MCF 10A (cell line): Measurements from ENCODE around the gene GMCL1. TPM values are rescaled to one million over a fixed set of nuclear protein-coding genes. Genes with fewer than 3 reads are reported as not detected.

ENCODE experiments used
- BruUV-seq: library from RNA; stranded (reverse); fragments of 400-500 nt; replicated peaks from 2 replicates; lab custom pipeline; 2021; lab: Mats Ljungman, UMichigan
- CTCF ChIA-PET: fragments of 300-600 bp; sonication (Branson Sonifier 250); formaldehyde crosslinking; extraction: SDS; loops from one replicate; lab custom pipeline; 2021; ENCODE audit warnings: antibody characterized with exemption, inconsistent platforms; lab: Yijun Ruan, JAX
- POLR2A ChIA-PET: fragments of 300-600, 350-650 bp; sonication (Branson Sonifier 250); formaldehyde crosslinking; extraction: SDS; loops from one replicate; lab custom pipeline; 2020; ENCODE audit warnings: antibody characterized with exemption, inconsistent platforms; lab: Yijun Ruan, JAX
- DNase-seq: peaks from one replicate; pipeline ENCODE4 v3.0.0-alpha.2; 2018; ENCODE audit not compliant: unreplicated experiment
- H3K27ac Mint-ChIP-seq: one replicate; pipeline ENCODE4 v1.8.0; 2022; ENCODE audit warnings: mild to moderate bottlenecking, low read depth, mixed read lengths; ENCODE audit not compliant: unreplicated experiment
- H3K27me3 Mint-ChIP-seq: one replicate; pipeline ENCODE4 v1.8.0; 2022; ENCODE audit warnings: mixed read lengths; ENCODE audit not compliant: insufficient read depth, unreplicated experiment
- H3K36me3 Mint-ChIP-seq: one replicate; pipeline ENCODE4 v1.8.0; 2022; ENCODE audit warnings: mild to moderate bottlenecking, moderate library complexity, mixed read lengths; ENCODE audit not compliant: insufficient read depth, unreplicated experiment
- H3K4me1 Mint-ChIP-seq: one replicate; pipeline ENCODE4 v1.8.0; 2022; ENCODE audit warnings: mixed read lengths; ENCODE audit not compliant: insufficient read depth, unreplicated experiment
- H3K4me3 Mint-ChIP-seq: one replicate; pipeline ENCODE4 v1.8.0; 2022; ENCODE audit warnings: mild to moderate bottlenecking, moderate library complexity, mixed read lengths; ENCODE audit not compliant: unreplicated experiment
- H3K9me3 Mint-ChIP-seq: one replicate; pipeline ENCODE4 v1.8.0; 2022; ENCODE audit warnings: mixed read lengths; ENCODE audit not compliant: unreplicated experiment
- intact Hi-C: fragments of 100-400 bp; cut with micrococcal nuclease; formaldehyde crosslinking; loops from 2 replicates; pipeline ENCODE4 v1.14.1; 2022
- total RNA-seq: library from RNA; stranded (reverse); gene quantifications from 2 replicates; pipeline ENCODE4 v1.2.3, GENCODE V29; 2022
- TF ChIP-seq, protein P1 (sequence below): fragments of 200-600 bp; IDR thresholded peaks from one replicate; pipeline ENCODE4 v1.8.0; 2022; ENCODE audit warnings: antibody characterized with exemption, mild to moderate bottlenecking; ENCODE audit not compliant: unreplicated experiment

GMCL1 gene
- total RNA-seq, 1 experiment from 2014 or later: 13.6 TPM

DNA sequence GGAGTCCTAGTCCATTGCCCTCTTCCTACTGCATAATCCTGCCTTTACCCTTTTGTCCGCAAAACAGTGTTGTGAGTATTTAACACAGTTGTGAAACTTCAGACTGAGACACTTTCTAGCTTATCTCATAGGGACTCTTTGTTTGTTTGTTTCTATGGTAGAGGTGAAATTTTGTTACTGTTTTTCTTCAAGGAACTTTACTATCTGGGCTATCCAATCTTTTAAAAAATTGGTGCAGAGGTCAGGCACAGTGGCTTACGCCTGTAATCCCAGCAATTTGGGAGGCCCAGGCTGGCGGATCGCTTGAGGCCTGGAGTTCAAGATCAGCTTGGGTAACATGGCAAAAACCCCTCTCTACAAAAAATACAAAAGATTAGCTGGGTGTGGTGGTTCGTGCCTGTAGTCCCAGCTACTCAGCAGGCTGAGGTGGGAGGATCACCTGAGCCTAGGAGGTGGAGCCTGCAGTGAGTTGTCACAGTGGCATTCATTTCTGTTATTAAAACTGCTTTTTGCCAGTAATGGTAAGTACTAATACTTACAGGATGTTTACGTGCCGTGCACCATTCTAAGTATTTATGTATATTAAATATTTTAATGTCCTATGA is 18.8 kb downstream of the GMCL1 start:
- peaks cover 30% of the 10 kb centered on the region for H3K36me3 Mint-ChIP-seq
- intact Hi-C loops: no loop called here
- H3K27me3 Mint-ChIP-seq: no peaks in the 10 kb centered on the region
- TF ChIP-seq, protein P1, sequence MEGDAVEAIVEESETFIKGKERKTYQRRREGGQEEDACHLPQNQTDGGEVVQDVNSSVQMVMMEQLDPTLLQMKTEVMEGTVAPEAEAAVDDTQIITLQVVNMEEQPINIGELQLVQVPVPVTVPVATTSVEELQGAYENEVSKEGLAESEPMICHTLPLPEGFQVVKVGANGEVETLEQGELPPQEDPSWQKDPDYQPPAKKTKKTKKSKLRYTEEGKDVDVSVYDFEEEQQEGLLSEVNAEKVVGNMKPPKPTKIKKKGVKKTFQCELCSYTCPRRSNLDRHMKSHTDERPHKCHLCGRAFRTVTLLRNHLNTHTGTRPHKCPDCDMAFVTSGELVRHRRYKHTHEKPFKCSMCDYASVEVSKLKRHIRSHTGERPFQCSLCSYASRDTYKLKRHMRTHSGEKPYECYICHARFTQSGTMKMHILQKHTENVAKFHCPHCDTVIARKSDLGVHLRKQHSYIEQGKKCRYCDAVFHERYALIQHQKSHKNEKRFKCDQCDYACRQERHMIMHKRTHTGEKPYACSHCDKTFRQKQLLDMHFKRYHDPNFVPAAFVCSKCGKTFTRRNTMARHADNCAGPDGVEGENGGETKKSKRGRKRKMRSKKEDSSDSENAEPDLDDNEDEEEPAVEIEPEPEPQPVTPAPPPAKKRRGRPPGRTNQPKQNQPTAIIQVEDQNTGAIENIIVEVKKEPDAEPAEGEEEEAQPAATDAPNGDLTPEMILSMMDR: no peak
- CTCF ChIA-PET: interaction anchor here (0.7 to 1.2 kb wide), 3 partner anchors 17 to 175 kb away, joined by 3 to 6 read pairs (median 5); no protein-coding TSS in a partner anchor
- no peaks in the 10 kb centered on the region for H3K9me3 Mint-ChIP-seq
- no peak overlapping the region for H3K27ac Mint-ChIP-seq
- no peak for DNase-seq
- no peaks in the 10 kb centered on the region for H3K4me1 Mint-ChIP-seq
- POLR2A ChIA-PET: interaction anchor here (0.8 to 0.9 kb wide), 2 partner anchors 22 to 46 kb away, joined by 3 to 4 read pairs; partner anchors contain the start of gene SNRNP27
- no peak overlapping the region for H3K4me3 Mint-ChIP-seq
- no TSS peak for BruUV-seq

DNA sequence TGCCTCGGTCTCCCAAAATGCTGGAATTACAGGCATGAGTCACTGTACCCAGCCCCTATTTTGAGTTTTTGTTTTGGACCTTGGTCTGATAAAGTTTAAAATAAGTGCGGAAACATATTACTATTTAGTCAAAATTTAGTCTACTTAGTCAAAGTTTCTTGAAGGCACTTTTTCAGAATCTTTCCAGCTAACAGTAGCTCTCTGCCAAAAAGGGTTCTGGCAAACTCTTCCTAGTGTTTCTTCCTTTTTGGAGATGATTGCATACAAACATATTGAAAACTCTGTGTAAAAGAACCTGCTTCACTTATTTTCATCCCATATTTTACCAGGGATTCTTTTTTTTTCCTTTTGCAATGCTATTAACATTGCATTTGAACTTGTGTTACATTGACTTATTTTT is 28.8 kb downstream of the GMCL1 start:
- H3K27ac Mint-ChIP-seq: no peak overlapping the region
- POLR2A ChIA-PET: interaction anchor here (0.6 kb wide), 1 partner anchor 294 kb away, joined by 3 read pairs; no protein-coding TSS in a partner anchor
- no peaks in the 10 kb centered on the region for H3K9me3 Mint-ChIP-seq
- H3K4me3 Mint-ChIP-seq: no peak overlapping the region
- intact Hi-C loops: no loop called here
- TF ChIP-seq, protein P1: no peak
- no peaks in the 10 kb centered on the region for H3K27me3 Mint-ChIP-seq
- DNase-seq: no peak
- peaks cover 20% of the 10 kb centered on the region for H3K36me3 Mint-ChIP-seq
- H3K4me1 Mint-ChIP-seq: no peaks in the 10 kb centered on the region
- CTCF ChIA-PET: interaction anchor here (0.7 to 1.3 kb wide), 2 partner anchors 133 to 367 kb away, joined by 3 read pairs; no protein-coding TSS in a partner anchor
- BruUV-seq: no TSS peak

DNA sequence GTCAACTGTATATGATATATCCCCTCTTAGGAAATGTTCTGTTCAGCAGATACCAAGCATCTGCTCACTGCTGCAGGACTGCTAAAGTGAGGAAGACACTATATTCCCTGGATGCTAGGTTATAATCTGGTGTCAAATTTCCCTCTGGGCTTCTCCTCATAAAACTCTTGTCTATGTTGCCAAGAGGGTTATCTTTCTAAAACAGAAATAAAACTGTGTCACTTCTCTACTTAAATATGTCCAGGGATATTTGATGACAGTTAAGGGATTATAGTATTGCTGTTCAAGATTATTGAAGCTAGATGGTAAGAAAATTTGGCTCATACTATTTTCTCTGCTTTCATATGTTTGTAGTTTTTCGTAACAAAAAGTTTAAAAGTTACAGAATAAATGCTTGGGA is 33.8 kb downstream of the GMCL1 start:
- TF ChIP-seq, protein P1: no peak
- no peaks in the 10 kb centered on the region for H3K9me3 Mint-ChIP-seq
- no peak for DNase-seq
- H3K4me3 Mint-ChIP-seq: no peak overlapping the region
- H3K27me3 Mint-ChIP-seq: no peaks in the 10 kb centered on the region
- ChIA-PET POLR2A (interaction anchor here (1.5 kb wide), 1 partner anchor 10 kb away, joined by 3 read pairs; no protein-coding TSS in a partner anchor), CTCF (interaction anchor here (0.6 to 1.1 kb wide), 2 partner anchors 17 to 138 kb away, joined by 3 read pairs; no protein-coding TSS in a partner anchor)
- no peaks in the 10 kb centered on the region for H3K4me1 Mint-ChIP-seq
- intact Hi-C loops: no loop called here
- no TSS peak for BruUV-seq
- no peak overlapping the region for H3K27ac Mint-ChIP-seq
- peaks cover 40% of the 10 kb centered on the region for H3K36me3 Mint-ChIP-seq

DNA sequence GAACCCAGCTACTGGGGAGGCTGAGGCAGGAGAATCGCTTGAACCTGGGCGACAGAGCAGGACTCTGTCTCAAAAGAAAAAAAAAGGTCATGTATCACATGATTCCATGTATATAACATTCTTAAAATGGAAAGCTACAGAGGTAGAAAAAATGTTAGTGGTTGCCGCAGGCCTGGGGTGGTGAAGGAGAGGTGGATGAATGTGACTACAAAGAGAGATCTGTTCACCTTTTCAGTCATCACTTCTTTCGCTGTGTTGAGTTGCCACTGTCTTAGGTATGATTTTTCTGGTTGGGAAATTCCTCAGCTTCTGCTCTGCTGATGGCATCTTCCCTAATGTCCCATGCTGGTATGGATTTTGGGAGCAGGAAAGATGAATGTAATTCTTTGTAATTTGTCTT is 59.0 kb downstream of the GMCL1 start:
- intact Hi-C loops: no loop called here
- POLR2A ChIA-PET: no interaction called here
- no peak overlapping the region for H3K27ac Mint-ChIP-seq
- no peak for DNase-seq
- H3K27me3 Mint-ChIP-seq: no peaks in the 10 kb centered on the region
- BruUV-seq: no TSS peak
- CTCF ChIA-PET: interaction anchor here (1.1 kb wide), 1 partner anchor 164 kb away, joined by 4 read pairs; no protein-coding TSS in a partner anchor
- H3K4me1 Mint-ChIP-seq: no peaks in the 10 kb centered on the region
- H3K4me3 Mint-ChIP-seq: no peak overlapping the region
- H3K36me3 Mint-ChIP-seq: no peaks in the 10 kb centered on the region
- TF ChIP-seq, protein P1: no peak
- H3K9me3 Mint-ChIP-seq: no peaks in the 10 kb centered on the region
